DMS79 treated with DMSO at 0.1 percent for 48 hours (cell line): ENCODE data around the gene DENND1B.
"Not testable (repeated sequence)": the region's sequence is repeated elsewhere in the genome, so short reads cannot be mapped to it uniquely, and the experiment has no call there.

ENCODE experiments used
- DNase-seq: peaks from one replicate; lab custom pipeline; 2025; lab: John Stamatoyannopoulos, UW

The DENND1B gene

DNA sequence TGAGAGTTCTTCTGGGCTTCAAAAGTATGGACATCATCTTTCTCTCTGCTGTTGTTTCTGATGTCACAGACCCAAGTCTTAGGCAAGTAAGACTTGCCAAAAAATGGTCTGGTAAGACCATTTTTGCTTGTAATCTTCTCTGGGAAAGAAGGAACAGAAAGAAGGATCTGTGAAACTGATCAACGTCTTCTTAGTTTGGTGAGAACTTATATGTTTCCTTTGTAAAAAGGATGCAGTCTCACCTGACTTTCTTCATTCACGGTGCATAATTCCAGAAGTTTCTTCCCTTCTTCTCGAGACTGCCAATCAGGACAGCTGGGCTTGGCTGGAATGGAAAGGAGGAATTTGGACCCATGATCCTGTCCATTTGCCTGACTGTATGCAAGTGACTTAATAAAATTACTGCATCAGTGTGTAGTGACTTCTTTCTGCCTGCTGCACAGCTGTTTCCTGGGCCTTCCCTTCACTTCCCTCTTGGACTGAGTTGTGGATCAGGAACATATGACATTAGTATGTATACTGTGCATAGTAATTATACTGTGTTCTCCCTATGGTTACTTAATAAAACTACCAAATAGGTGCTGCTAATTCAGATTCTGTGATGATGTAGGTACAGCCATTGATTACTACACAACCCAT, 7.6 kb upstream of the DENND1B start:
- DNase-seq = no peak

- DNase-seq = no peak
Observed at GRCh38 chr1:197781968-197782721, 6.9 kb upstream of the DENND1B start.

- no peak for DNase-seq
Observed at GRCh38 chr1:197779921-197780320, 4.6 kb upstream of the DENND1B start.

DNA sequence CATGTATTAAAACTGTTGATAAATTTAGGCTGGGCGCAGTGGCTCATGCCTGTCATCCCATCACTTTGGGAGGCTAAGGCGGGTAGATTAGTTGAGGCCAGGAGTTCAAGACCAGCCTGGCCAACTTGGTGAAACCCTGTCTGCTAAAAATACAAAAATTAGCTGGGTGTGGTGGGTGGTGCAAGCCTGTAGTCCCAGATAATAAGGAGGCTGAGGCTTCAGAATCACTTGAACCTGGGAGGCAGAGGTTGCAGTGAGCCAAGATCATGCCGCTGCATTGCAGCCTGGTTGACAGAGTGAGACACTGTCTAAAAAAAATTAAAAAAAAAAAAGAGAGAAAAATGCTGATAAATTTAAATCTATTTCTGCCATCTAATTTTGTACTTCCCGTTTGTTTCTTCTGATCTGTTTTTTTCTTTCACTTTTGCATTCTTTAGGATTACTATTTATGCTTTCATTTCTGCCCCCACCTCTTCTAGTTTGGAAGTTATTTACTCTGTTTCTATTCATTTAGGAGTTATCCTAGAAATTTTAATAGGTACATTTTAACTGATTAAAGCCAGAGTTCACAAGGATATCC, 3.2 kb upstream of the DENND1B start:
- DNase-seq = no peak

DNA sequence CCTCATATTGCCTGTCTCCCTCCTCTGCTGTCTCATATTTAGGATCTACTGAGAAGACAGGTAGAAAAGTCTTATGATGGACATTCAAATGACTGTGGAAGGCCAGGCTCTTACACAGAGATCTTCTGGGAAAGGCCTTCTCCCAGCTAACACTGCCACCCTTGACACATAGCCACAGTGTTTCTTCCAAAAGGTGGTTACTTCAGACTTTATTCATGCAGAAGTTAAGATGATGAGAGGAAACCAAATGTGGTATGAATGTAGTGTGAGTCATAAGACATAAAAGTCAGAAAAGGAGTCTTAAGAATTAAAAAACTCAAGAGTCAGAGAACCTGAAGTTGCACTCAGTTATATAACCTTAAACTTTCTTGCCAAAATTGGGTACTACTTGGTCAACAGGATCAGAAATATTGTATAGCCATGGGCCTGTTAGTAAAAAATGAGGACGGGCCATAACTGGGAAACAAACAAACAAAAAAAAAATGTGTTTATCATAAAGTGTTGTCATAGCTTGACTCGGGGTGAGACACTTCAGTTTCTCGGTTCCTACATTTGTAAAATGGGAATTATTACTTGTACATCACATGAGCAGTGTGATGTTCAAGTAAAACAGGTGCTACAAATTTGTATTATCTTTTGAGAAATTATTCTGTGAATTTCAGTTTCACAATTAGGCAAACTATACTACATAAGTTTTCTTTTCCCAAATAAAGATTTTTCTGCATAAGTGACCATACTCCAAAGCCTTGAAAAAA, 1.2 kb upstream of the DENND1B start:
- no peak for DNase-seq

DNA sequence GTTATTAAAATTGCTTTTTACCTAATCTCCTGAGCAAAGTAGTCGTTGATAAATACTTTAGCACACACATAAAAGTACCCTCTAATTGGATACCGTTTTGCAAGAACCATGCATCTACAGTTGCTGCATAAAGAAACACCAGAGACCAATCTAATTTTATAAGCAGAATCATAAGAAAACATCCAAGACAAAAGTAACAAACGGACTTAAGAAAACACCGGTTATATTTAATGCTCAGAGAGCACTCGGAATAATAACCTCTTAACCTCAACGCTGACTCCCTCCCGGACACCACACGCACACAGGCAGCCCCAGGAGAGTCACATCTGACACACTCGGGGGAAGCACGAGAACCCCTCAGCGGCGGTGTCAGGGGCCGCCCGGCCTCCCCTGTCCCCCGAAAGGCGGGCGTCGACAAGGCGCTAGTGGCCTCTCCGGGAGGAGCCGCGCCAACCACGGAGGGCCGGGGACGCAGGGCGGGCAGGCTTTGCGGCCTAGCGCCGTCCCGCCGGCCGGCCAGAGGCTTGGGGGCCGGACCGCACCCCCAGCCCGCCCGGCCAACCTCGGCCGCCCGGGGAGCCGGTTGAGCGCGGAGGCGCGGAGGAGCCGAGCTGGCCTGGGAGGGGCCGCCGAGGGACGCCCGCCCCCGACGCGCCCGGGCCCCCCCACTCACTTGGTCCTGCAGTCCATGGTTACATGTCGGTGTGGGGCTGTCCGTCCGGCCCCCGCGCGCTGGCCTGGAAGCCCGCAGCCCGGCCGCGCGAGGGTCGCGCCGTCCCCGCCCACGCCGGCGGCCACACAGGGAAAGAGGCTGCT, 606 bp downstream of the DENND1B start:
- no peak for DNase-seq

GRCh38 chr1:197773856-197774255, 1.4 kb downstream of the DENND1B start:
- no peak for DNase-seq

DNA sequence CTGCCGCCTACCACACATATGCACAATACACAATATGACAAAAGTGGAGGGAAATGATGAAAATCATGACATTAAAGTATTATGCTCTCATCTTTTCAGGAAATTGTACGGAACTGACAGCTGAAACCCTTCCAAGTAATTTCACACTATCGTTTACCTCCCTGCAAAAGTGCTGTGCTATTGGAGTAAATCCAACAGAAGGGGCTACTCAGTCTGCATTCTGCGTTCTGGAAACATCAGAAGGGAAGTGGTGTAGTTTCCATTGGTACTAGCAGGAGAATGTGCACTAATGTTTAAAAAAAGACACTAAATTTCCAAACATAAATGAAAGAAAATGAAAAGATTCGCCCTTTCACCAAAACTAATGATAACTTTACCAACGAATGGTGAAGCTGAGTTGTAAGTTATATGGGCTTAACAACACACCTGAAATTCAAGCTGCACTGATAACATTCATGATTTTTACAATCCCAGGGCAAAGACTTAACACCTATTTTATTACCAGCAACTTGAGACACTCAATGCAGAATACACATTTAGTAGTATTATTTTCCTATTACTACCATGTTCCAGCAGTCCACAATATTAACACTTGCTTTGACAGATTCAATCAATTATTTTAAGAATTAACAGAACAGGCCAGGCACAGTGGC, 3.2 kb downstream of the DENND1B start:
- no peak for DNase-seq

DNA sequence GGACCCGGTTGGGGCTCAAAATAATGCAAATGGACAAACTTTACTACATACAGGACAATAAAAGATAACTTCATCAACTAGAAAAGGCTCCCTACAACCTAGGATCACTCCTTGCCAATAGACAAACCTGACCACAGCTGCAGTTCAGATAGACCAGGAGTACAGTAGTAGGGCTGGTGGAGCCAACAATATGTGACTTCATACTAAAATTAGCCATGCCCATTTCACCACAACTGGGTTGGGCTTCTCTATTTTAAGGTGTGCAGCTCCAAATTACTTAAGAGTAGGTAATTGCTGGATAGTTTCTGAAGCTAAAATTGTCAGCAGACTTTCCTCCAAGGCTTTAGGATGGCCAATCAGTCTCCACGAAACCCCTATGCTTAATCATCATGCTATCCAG, 3.9 kb downstream of the DENND1B start:
- DNase-seq = no peak

- DNase-seq = no peak
Observed at GRCh38 chr1:197770243-197770642, 5.0 kb downstream of the DENND1B start.

DNA sequence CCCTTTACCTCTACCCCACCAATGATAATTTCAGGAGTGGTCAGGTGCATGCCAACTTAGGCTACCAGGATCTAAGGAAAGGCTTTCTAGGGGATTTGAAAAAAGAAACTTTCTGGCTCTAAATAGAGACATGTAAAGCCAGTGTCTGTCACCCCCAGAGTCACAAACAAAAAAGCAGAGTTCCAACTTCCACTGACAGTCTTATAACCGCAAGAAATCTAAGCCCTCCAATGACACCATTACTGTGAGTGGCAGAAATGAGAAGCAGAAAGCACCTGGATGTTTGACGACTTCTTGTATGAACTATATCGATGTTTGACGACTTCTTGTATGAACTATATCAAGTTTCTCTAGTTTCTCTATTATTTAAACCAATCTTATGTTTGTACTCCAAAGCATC, 6.0 kb downstream of the DENND1B start:
- DNase-seq = no peak

- DNase-seq = no peak
Observed at GRCh38 chr1:197768014-197768805, 7.1 kb downstream of the DENND1B start.

GRCh38 chr1:197763769-197764168, 11.5 kb downstream of the DENND1B start:
- no peak for DNase-seq

GRCh38 chr1:197763307-197763706, 12.0 kb downstream of the DENND1B start:
- no peak for DNase-seq

- no peak for DNase-seq
Observed at GRCh38 chr1:197761654-197762053, 13.6 kb downstream of the DENND1B start.

DNA sequence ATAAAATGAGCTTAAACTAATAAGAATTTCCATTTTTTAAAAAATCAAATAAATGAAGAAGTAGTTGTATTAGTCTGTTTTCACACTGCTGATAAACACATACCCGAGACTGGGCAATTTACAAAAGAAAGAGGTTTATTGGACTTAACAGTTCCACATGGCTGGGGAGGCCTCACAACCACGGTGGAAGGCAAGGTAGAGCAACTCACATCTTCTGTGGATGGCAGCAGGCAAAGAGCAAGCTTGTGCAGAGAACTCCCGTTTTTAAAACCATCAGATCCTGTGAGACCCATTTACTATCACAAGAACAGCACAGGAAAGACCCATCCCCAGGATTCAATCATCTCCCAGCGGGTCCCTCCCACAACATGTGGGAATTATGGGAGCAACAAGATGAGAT, 19.7 kb downstream of the DENND1B start:
- not testable (repeated sequence) for DNase-seq

- not testable (repeated sequence) for DNase-seq
Observed at GRCh38 chr1:197752652-197753164, 22.6 kb downstream of the DENND1B start.

GRCh38 chr1:197750366-197750765, 24.9 kb downstream of the DENND1B start:
- no peak for DNase-seq

DNA sequence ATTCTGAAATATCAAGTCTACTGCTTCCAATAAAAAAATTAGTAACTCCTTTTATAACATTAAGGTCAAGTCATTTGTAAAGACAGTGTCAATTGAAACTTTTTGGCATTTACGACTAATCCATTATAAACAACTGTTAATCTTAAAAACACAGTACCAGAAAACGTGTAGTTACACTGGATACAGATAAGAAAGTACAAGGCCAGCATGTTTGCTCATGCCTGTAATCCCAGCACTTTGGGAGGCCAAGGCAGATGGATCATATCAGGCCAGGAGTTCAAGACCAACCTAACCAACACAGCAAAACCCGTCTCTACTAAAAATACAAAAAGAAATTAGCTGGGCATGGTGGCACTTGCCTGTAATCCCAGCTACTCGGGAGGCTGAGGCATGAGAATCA, 29.4 kb downstream of the DENND1B start:
- no peak for DNase-seq

DNA sequence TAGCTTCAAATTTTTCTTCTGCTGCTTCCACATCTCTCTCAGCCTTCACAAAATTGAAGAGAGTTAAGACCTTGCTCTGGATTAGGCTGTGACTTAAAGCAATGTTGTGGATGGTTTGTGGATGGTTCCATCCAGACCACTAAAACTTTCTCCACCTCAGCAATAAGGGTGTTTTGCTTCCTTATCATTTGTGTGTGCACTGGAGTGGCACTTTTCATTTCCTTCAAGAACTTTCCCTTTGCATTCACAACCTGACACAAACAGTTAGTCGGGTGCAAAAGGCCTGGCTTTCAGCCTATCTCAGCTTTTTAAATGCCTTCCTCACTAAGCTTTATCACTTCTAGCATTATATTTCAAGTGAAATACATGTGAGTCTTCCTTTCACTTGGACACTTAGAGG, 30.3 kb downstream of the DENND1B start:
- no peak for DNase-seq
